ENCODE data around the gene HOXB7.
A peak's percentile ranks its signal among the peaks of the same experiment; 100 is the strongest.

Gene HOXB7

GRCh38 chr17:48579471-48579759, 31.4 kb downstream of the HOXB7 start:
- DNase-seq (ENCODE audit: low spot score) = no peak

DNA sequence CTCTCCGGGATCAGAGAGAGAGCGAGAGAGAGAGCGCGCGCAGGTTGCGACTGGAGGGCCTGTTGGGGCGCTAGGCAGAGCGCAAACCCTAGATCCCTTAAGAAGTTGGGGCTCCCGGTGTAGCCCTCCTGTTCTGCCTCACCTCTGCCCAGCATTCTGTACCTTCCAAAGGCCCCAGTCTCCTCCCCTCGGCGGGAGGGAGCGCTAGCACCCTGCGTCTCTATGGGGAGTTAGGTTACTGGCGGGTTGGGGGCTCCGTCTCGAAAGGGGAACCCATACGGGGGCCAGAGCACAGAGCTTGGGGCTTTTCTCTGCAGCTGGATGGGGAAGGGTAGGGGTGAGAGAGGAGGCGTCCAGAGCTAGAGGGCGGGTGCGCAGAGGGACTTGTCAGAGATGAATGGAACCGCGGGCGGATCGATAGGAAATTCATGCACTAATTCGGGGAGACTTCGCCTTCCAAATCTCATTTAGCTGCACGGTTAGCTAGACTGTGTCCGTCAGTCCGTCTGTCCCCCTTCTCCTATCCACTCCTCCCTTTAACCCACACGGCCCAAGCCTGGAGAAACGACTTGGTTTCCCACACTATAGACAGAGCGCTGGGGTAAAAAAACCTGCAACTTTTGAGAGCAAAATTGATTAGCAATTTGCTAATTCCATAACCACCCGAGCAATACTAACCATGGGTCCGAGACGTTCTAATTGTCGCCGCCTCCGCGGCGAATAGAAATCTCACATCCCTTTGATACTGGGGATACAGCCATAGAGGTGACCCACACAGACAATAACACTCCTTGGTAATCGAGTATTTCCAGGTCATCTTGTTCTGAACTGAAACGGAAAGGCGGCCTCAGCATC, 32.0 kb downstream of the HOXB7 start:
- no peak for DNase-seq (ENCODE audit: low spot score)

- DNase-seq (ENCODE audit: low spot score) = no peak
Observed at GRCh38 chr17:48577946-48578615, 32.7 kb downstream of the HOXB7 start, which contains the start of gene HOXB4. HOXB4 (minus strand) TSS chr17:48578350; CDS start chr17:48578319, 31 bp downstream.

DNA sequence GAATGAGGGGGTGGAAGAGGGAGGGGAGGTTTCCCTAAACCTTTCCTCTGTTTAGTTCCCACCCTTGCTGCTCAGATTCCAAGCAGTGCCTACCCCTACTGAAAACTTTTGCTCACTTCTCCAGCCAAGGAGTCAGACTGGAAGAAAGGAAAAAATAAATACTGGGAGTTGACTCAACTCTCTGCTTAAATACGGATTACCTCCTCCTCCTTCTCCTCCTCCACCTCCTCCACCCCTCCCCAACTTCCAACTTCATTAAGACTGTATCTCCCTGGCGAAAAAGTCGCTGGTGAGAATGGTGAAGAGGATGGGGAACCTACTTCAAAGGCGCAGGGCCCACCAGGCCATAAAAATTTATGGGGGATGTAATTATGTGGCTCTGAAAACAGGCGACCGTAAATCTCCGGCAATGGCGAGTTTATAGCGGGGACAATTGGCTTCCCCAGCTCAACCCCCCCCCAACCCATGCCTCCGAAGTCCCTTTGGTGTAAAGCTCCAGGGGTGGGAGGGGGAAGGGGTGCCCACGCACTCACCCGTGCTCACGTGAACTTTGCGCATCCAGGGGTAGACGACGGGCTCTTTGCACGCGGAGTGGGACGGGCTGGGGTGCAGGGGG, 33.4 kb downstream of the HOXB7 start:
- DNase-seq (ENCODE audit: low spot score) = no peak

DNA sequence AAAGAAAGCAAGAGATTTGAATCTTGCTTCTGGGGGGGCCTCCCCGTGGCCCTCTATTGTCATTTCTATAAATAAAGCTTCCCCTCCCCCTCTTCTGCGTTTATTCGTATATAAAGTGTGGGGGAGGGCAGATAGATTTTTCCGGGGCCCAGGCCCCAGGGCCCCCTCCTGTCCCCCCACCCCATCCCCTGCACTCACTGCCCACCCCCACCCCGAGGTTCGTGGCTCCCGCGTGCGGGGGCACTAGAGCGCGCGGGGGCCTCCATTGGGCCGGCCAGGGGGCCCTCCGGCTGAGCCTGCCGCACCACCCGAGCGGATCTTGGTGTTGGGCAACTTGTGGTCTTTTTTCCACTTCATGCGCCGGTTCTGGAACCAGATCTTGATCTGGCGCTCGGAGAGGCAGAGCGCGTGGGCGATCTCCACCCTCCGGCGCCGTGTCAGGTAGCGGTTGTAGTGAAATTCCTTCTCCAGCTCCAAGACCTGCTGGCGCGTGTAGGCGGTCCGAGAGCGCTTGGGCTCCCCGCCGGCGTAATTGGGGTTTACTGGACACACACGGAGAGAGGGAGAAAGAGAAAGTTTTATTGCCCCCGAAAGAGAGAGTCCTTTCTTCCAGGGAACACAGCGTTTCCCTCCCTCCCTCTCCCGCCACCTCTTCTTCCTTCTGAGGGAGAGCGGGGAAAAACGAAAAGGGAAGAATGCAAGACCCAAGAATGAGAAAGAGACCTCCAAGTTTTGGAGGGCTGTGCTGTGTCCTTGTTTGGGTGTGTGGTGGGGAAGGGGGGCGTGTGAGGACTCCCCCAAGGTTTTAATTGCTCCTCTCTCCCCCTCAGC, 34.1 kb downstream of the HOXB7 start:
- DNase-seq (ENCODE audit: low spot score) = no peak

DNA sequence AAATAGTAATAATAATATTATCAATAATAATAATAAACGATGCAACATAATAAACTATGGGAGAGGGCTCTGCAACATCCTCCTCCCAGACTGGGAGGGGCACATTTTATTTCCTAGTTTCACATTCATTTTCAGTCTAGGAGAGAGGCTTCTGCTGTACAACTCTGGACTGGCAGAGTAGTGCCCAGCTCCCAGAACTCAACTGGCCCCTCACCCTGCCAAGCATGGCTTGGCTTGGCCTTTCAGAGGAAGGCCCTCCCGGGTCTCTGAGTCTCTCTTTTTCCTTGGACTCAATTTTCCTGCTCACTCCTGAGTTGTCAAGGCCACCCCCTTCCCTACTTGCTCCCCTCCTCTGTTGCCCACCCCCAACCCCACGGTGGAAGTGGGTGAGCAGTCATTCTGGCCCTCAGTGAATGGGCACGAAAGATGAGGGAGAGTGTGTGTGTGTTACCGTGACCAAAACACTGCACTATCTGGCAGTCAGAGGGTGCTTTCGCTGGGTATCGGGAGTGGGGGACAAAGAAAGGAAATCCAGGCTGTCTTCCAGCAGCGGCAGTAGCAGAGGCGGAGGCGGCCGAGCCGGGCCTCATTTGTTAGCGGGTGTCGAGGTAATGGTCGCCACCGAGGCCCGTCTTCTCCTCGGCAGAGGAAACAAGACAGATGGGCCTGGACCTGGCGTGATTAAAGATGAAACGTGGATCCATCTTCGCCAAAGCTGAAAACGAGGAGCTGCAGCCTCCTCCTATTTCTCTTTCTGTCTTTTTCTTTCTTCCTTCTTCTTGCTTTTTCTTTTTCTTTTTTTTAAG, 34.9 kb downstream of the HOXB7 start:
- DNase-seq (ENCODE audit: low spot score) = no peak

DNA sequence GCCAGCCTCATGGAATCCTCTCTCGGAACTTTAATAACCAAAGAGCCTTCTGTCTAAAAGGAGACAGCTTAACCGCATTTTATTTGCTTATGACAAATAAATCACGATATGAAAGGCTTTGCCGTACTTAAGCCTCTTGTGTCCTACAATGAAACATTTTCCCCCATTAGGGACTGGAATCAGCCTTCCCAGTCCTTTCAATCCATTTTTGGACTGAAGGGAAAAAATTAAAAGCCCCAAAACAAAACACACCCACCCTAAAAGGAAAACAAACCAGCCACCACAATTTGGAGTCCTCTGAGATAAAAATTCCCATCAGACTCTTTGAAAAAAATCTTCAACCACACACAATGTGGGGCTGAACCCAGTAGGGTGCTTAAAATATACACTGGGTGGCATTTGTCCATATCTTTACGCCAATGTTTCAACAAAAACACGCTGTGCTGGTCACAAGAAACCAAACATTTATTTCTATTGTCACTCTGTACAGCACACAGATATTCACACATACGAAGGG, 35.7 kb downstream of the HOXB7 start:
- peak; percentile 35 for DNase-seq (ENCODE audit: low spot score)

- DNase-seq (ENCODE audit: low spot score) = no peak
Observed at GRCh38 chr17:48574505-48575065, 36.2 kb downstream of the HOXB7 start.

- DNase-seq (ENCODE audit: low spot score) = no peak
Observed at GRCh38 chr17:48571826-48572417, 38.9 kb downstream of the HOXB7 start.

DNA sequence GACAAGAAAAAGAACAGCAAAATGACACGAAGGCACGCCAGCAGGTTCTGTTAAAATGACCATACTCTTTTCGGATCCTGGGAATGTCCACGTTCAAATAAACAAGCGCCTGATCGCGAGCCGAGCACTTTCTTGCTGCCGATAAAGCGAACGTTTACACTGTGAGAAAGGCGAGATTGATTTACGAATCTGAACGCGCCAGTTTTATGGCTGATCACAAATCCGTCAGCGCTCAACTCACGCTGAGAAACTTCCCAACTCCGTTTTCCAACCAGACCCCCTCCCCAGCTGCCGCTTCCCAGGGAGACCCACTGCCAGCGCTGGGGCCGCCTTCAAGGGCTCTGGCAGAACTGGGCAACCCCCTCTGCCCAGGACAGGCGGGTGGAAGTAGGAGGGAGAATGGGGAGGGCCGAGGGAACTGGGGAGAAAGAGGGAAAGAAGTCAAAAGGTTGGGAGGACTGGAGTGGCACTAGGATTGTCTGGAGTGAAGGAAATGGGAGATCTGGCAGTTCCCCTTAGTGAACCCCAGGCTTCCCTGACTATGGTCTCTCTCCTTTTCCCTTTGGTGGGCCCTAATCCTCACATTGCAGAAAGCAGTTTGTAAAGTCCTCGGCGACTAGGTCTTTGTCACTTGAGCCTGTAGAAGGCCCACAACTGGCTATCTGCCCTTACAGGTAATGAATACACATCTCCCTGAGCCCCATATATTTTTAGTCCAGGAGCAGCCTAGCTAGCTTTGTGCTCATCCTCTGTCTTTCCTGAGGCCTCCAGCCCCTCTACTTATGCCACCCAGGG, 39.6 kb downstream of the HOXB7 start:
- DNase-seq (ENCODE audit: low spot score) = no peak

DNA sequence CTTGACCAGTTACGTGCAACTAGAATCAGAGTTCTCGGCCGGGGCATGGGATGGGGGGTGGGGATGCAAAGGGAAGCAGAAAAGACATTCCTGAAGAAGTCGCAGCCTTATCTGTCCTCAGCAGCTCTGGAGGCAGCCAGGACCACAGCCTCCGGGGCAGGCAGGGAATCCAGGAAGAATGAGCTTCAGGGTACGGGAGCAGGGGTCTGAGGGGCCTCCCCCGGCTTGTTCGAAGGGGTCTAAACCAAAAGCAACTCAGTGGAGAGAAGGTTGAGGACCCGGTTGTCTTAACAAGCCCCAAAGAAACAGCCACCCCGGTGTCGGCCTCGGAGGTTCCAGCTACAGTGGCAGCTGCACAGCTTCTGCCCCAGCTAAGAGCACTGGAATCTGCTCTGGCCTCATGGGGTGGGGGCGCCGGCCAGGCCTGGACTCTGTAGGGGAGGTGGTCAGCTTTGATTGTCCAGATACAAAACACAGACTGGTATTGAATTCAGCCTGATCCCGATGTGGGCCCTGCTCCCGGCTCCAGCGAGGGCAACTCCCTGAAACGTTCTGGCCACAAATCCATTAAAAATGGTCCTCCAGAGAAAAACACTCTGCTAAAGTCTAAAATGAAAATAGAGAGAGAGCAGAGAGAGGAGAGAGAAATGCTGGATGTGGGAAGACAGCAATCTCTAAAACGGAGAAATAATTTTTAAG, 40.3 kb downstream of the HOXB7 start:
- DNase-seq (ENCODE audit: low spot score) = no peak

- DNase-seq (ENCODE audit: low spot score) = no peak
Observed at GRCh38 chr17:48569674-48570324, 41.0 kb downstream of the HOXB7 start.

GRCh38 chr17:48569240-48569582, 41.6 kb downstream of the HOXB7 start:
- DNase-seq (ENCODE audit: low spot score) = no peak

DNA sequence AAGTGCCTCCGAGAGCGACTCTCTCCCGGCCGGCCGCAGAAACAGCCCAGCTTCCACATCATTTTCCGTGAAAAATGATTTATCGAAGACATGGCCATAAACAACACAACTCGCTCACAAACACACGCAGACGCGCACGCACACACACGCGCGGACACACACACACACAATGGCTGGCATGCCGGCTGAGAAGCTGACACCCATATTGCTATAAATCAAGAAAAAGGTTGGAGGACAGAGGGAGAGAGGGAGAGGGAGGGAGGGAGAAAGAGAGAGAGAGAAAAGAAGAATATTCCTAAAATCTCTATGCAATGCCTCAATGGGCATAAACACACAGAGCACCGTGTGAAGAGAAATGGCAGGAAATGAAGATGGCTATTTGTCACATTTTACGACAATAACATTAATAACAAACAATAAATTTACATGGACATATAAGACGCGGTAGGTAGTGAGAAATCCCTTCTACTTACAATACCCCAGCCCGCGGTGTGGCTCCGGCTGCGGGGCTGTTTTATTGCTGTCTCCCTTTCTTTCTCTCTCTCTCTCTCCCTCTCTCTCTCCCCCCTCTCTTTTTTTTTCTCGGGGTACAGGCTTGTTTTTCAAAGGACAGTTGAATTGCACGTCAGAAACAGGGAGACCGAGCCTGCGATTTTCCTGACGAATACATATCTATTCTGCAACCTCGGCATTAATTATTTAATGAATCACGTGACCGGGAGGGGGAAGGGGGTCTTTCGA, 42.1 kb downstream of the HOXB7 start:
- DNase-seq (ENCODE audit: low spot score) = no peak

GRCh38 chr17:48567646-48568354, 43.0 kb downstream of the HOXB7 start:
- DNase-seq (ENCODE audit: low spot score) = no peak

- no peak for DNase-seq (ENCODE audit: low spot score)
Observed at GRCh38 chr17:48567209-48567608, 43.6 kb downstream of the HOXB7 start.

DNA sequence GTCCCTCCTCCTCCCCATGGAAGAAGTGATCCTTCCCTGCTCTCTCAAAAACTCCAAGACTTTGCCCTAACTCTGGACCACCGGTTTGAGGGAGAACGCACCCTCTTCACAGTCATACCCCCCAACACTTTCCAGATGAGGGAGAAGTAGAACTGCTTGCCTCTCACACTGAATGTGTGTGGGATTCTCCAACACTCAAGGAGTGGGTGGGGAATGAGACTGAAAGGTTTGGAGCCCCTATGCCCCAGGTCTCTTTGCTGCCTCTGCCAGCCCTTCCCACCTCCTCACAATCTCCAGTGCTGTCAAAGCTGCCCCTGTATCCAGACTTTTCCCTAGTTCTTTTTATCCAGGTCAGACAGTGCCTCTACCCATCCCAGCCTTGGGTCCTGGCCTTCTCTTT, 44.1 kb downstream of the HOXB7 start:
- DNase-seq (ENCODE audit: low spot score) = no peak
